ENCODE measurements around the gene PCDHGA6. TPM values are rescaled to one million over a fixed set of nuclear protein-coding genes. Genes with fewer than 3 reads are reported as not detected.
"Not testable (repeated sequence)": the region's sequence is repeated elsewhere in the genome, so short reads cannot be mapped to it uniquely, and the experiment has no call there.

PCDHGA6 gene
- 0.20 and 1.2 TPM in 2 replicates for total RNA-seq (2014; rRNA removed; shearing (Covaris generic))
- polyA plus RNA-seq (2015; cell fraction: cytosol; rRNA removed), result 0.24 and 0.47 TPM in 2 replicates
- polyA plus RNA-seq (2015; cell fraction: nucleus; rRNA removed), result 4.1 and 4.2 TPM in 2 replicates

DNA sequence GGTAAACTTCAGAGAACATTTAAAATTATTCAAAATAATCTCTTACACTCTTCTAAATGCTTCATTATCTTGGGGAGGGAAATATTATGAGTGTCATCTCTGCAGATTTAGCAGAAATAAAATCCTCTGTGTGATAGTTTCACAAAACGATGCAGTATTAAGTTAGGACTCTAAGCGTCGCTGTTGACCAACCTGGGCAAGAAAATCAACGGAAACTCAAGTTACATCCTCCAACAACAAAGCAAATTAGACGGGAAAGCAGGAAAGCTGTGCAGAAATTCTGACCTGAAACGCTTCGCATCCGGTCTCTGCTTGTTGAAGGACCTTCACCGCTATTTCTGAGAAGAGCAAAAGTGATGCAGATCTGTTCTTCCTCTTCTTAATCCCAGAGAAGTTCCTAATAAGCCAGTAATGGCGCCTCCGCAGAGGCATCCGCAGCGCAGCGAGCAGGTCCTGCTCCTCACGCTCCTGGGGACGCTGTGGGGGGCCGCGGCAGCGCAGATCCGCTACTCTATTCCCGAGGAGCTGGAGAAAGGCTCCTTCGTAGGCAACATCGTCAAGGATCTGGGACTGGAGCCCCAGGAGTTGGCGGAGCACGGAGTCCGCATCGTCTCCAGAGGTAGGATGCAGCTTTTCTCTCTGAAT is at the start of gene PCDHGA6:
TSS of gene PCDHGA6 (plus strand) at position 219 of the 645 bp plus-strand sequence. CDS start at position 412, 193 bp downstream.
- peak; percentile 24 for DNase-seq (ENCODE audit: low read depth)

DNA sequence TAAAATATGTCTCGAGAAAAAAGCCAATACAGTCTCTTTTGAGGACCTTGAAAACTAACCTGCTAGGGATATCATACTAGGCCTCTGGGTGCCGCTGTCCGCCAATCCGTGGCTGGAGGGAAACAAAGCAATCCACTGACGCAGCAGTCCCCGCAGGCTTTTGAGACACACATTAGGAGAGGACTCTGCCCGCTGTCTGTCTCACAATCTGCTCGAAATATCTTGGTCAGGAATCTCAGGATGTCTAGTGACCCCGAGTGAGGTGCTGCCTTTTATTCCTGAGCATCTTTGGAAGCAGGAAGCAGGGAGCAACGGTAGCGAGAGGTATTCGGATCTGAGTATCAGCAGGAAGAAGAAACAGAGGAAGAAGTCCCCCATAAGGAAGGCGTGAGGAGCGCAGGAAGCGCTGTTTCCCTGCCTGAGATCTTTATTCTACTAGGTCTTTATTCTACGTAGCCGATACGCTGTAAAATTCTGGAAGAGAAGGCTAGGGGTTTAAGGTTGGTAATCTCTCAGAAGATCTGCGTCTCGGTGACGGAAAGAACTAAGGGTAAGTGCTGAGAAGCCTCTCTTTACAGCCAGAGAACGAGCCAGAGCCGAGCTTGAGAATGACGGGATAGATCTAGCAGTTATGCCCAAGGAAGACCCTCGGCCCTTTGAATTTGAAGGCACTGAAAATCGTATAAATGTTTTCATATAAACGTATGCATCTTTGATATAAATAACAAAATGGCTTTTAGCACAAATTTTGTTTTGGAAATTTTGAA is 47.4 kb upstream of the PCDHGA6 start:
- peak; percentile 40 for DNase-seq (ENCODE audit: low read depth)

DNA sequence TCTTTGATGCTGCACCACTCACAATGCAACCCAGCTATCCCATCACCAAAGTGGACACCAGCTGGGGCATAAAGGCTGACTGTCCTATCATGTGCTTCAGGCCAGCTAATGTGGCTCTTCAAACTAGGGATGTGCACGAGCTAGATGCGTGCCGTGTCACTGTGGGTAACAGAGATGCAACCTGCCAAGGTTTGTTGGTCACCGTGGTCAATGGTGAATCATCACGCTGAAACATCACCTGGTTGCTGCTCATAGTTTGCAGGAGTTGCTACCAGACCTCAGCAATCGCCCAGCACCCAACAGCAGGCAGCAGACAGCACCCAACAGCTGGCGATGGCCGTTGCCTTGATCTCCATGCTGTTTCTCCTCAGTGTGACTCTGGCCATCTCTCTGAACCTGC is 45.5 kb upstream of the PCDHGA6 start:
- DNase-seq (ENCODE audit: low read depth), result no peak

DNA sequence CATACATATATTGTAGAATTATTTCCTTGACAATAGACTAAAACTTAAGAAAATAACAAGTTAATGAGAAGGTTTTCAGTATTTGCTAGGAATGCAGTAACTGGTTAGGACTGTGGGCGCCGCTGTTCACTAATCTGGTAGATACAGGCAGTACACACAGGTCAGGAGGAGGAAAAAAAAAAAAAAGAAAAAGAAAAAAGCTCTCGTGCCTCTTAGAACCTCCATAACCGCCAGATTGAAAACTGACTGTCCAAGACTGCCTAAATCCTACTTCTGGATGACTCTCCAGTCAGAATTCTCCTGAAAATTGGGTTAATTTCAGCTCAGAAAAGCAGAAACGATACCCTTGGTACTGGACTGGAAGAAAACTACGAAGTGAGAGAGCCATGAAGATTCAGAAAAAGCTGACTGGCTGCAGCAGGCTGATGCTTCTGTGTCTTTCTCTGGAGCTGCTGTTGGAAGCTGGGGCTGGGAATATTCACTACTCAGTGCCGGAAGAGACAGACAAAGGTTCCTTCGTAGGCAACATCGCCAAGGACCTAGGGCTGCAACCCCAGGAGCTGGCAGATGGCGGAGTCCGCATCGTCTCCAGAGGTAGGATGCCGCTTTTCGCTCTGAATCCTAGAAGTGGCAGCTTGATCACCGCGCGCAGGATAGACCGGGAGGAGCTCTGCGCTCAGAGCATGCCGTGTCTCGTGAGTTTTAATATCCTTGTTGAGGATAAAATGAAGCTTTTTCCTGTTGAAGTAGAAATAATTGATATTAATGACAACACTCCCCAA is 43.2 kb upstream of the PCDHGA6 start, which contains the start of gene PCDHGA1:
TSS of gene PCDHGA1 (plus strand) at position 216 of the 782 bp plus-strand sequence.
- DNase-seq (ENCODE audit: low read depth), result peak; percentile 45

DNA sequence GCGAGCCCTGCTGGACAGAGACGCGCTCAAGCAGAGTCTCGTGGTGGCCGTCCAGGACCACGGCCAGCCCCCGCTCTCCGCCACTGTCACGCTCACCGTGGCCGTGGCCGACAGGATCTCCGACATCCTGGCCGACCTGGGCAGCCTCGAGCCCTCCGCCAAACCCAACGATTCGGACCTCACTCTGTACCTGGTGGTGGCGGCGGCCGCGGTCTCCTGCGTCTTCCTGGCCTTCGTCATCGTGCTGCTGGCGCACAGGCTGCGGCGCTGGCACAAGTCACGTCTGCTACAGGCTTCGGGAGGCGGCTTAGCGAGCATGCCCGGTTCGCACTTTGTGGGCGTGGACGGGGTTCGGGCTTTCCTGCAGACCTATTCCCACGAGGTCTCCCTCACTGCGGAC is 41.1 kb upstream of the PCDHGA6 start:
- DNase-seq (ENCODE audit: low read depth), result not testable (repeated sequence)

DNA sequence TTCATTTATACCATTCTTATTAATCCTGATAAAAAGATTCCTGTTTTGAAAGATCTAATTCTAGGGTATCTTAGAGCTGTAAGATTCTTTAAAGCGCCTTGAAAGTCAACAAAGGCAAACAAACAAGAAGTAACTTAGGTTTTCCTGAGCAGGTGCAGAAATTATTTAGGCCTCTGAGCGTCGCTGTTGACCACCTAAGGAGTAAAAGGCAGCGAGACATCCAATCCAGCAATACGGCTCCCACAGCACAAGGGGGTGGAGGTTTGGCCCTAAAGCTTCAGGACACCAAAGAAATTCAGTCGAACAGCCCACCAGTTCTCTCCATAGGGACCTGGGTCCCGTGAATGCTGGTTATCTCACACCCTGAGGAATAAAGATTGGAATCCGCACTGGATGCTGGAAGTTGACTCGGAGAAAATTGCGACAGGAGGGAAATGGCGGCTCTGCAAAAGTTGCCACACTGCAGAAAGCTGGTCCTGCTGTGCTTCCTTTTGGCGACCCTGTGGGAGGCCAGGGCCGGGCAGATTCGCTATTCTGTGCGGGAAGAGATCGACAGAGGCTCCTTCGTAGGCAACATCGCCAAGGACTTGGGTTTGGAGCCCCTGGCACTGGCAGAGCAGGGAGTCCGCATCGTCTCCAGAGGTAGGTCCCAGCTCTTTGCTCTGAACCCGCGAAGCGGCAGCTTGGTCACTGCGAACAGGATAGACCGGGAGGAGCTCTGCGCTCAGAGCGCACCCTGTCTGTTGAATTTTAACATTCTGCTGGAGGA is 35.0 kb upstream of the PCDHGA6 start, which contains the start of gene PCDHGA2:
TSS of gene PCDHGA2 (plus strand) at position 223 of the 769 bp plus-strand sequence.
- peak; percentile 36 for DNase-seq (ENCODE audit: low read depth)

DNA sequence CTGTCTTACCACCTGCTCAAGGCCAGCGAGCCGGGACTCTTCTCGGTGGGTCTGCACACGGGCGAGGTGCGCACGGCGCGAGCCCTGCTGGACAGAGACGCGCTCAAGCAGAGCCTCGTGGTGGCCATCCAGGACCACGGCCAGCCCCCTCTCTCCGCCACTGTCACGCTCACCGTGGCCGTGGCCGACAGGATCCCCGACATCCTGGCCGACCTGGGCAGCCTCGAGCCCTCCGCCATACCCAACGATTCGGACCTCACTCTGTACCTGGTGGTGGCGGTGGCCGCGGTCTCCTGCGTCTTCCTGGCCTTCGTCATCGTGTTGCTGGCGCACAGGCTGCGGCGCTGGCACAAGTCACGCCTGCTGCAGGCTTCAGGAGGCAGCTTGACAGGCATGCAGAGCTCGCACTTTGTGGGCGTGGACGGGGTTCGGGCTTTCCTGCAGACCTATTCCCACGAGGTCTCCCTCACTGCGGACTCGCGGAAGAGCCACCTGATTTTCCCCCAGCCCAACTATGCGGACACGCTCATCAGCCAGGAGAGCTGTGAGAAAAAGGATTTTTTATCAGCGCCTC is 32.8 kb upstream of the PCDHGA6 start:
- DNase-seq (ENCODE audit: low read depth), result not testable (repeated sequence)

DNA sequence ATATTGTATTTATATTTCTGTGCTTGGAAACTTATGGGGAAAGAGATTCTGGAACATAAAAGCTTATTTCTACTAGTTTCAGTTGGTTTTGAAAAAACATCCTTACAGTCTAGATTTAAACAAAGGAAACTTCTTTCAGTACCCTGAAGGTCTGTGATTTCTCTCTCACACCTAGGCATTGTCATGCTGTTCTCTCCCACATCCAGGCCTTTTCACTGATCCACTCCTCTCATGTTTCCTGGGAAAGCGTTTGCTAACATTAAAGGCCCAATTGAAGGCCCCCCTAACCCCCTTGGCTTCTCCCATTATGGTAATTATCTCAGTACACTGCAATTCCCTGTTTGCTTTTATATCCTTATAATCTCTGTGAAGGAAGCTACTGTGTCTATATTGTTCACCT is 30.9 kb upstream of the PCDHGA6 start:
- DNase-seq (ENCODE audit: low read depth), result no peak

DNA sequence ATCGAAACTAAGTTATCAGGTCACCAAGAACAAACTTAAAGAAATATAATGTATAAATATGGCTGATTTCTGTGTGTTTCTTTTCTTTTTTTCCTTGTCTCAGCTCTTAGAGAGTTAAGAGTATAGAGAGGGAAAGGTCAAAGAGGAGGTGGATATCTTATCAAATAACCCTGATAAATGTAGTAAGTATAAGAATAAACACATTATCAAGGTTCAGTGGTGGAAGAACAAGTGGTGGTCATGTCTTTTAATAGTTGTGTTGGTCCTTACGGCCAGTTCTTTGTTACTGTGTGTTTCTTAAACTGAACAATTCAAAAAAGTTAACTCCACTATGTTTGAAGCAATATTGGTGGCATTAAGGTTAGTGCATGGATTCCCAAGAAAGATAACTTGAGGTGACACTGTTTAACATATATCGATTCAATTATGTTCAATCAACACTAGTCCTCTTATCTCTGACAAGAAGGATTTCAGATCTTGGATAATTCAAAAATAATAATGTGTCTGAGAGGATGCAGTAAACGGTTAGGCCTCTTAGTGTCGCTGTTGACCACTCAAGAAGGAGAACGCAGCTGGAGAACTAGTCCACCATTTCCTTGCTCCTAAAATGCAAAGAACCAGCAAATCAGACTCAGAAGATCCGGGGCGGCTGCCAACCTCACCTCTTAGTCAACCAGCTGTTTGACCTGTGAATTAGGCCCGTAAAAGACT is 30.3 kb upstream of the PCDHGA6 start, which contains the start of gene PCDHGA3:
TSS of gene PCDHGA3 (plus strand) at position 588 of the 711 bp plus-strand sequence. CDS start 205 bp downstream, outside the sequence.
- peak; percentile 34 for DNase-seq (ENCODE audit: low read depth)

DNA sequence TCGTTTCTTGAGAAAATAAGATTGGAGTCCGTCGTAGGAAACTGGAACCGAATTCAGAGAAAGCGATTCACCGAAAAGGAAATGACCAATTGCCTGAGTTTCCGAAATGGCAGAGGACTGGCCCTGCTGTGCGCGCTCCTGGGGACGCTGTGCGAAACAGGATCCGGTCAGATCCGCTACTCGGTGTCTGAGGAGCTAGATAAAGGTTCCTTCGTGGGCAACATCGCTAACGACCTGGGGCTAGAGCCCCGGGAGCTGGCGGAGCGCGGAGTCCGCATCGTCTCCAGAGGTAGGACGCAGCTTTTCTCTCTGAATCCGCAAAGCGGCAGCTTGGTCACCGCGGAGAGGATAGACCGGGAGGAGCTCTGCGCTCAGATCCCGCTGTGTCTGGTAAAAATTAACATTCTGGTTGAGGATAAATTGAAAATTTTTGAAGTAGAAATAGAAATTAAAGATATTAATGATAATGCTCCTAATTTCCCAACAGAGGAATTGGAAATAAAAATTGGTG is 29.7 kb upstream of the PCDHGA6 start:
- no peak for DNase-seq (ENCODE audit: low read depth)

DNA sequence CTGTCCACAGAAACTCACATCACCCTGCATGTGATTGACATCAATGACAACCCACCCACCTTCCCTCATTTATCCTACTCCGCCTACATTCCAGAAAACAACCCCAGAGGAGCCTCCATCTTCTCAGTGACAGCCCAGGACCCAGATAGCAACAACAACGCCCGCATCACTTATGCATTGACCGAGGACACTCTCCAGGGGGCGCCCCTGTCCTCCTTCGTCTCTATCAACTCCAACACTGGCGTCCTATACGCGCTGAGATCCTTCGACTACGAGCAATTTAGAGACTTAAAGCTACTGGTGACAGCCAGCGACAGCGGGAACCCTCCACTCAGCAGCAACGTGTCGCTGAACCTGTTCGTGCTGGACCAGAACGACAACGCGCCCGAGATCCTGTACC is 28.4 kb upstream of the PCDHGA6 start:
- no peak for DNase-seq (ENCODE audit: low read depth)

DNA sequence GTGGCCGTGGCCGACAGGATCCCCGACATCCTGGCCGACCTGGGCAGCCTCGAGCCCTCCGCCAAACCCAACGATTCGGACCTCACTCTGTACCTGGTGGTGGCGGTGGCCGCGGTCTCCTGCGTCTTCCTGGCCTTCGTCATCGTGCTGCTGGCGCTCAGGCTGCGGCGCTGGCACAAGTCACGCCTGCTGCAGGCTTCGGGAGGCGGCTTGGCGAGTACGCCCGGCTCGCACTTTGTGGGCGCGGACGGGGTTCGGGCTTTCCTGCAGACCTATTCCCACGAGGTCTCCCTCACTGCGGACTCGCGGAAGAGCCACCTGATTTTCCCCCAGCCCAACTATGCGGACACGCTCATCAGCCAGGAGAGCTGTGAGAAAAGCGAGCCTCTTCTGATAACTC is 27.7 kb upstream of the PCDHGA6 start:
- not testable (repeated sequence) for DNase-seq (ENCODE audit: low read depth)

DNA sequence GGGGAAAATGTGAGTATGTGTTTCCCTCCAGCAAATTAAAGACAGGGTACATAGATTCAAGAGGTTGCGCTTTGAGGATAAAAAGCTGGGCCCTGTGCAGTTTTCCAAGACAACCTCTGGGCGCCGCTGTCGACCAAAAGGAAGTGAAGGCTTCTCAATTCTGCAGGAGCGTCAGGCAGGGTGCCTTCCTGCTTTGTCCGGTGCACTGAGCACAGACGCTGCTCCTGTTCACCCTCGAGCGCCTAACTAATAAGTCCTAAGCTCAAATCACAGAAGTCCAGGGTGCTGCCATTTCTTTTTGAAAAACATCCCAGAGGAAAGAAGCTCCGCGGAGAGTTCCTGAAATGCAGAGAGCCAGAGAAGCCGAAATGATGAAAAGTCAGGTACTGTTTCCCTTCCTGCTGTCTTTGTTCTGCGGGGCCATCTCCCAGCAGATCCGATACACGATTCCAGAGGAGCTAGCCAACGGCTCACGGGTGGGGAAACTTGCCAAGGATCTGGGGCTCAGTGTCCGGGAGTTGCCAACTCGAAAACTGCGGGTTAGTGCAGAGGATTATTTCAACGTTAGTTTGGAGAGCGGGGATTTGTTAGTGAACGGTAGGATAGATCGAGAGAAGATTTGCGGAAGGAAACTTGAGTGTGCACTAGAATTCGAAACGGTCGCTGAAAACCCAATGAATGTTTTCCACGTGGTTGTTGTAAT is 23.6 kb upstream of the PCDHGA6 start, which contains the start of gene PCDHGB1:
TSS of gene PCDHGB1 (plus strand) at position 183 of the 703 bp plus-strand sequence. CDS start at position 345, 162 bp downstream.
- peak; percentile 32 for DNase-seq (ENCODE audit: low read depth)

DNA sequence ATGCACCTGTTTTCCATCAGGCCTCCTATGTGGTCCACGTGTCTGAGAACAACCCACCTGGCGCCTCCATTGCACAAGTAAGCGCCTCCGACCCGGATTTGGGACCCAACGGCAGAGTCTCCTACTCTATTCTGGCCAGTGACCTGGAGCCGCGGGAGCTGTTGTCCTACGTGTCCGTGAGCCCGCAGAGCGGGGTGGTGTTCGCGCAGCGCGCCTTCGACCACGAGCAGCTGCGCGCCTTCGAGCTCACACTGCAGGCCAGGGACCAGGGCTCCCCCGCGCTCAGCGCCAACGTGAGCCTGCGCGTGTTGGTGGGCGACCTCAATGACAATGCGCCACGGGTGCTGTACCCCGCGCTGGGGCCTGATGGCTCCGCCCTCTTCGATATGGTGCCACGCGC is 22.1 kb upstream of the PCDHGA6 start:
- no peak for DNase-seq (ENCODE audit: low read depth)

DNA sequence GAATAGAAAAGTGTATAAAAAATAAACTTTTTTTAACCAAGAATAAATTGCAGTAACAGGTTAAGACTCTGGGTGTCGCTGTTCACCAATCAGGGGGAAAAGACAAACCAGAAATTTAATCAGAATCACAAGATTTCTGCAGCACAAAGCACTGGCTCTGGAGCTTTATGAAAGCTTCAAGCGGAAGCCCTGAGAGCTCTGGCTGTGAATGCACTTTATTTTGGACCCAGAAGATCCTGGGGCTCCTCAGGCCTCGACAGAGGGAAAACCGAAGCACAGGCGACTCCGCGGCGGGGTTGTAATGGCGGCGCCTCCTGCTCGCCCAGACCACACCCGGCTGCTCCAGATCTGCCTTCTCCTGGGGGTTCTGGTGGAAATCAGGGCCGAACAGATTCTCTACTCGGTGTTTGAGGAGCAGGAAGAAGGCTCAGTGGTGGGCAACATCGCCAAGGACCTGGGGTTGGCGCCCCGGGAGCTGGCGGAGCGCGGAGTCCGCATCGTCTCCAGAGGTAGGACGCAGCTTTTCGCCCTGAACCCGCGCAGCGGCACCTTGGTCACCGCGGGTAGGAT is 18.7 kb upstream of the PCDHGA6 start, which contains the start of gene PCDHGA4:
TSS of gene PCDHGA4 (plus strand) at position 122 of the 570 bp plus-strand sequence. CDS start at position 209, 87 bp downstream.
- DNase-seq (ENCODE audit: low read depth), result no peak

DNA sequence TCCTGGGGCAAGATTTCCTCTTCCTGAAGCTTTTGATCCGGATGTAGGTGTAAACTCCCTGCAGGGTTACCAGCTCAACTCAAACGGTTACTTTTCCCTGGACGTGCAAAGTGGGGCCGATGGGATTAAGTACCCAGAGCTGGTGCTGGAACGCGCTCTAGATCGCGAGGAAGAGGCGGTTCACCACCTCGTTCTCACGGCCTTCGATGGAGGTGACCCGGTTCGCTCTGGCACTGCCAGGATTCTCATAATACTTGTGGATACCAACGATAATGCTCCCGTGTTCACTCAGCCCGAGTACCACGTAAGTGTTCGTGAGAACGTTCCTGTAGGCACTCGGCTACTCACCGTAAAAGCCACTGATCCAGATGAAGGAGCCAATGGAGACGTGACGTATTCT is 18.1 kb upstream of the PCDHGA6 start:
- no peak for DNase-seq (ENCODE audit: low read depth)

DNA sequence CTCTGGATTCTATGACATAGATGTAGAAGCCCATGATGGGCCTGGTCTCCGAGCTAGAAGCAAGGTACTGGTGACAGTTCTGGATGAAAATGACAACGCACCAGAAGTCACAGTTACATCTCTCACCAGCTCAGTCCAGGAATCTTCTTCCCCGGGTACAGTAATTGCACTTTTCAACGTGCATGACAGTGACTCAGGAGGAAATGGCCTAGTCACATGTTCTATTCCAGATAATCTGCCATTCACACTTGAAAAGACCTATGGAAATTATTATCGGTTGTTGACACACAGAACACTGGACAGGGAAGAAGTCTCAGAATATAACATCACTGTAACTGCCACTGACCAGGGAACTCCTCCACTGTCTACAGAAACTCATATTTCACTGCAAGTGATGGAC is 17.6 kb upstream of the PCDHGA6 start:
- DNase-seq (ENCODE audit: low read depth), result no peak

DNA sequence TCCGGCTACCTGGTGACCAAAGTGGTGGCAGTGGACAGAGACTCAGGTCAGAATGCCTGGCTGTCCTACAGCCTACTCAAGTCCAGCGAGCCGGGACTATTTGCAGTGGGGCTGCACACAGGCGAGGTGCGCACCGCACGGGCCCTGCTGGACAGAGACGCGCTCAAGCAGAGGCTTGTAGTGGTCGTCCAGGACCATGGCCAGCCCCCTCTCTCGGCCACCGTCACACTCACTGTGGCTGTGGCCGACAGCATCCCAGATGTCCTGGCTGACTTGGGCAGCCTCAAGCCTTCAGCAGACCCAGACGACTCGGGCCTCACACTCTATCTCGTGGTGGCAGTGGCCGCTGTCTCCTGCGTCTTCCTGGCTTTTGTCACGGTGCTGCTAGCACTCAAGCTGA is 16.7 kb upstream of the PCDHGA6 start:
- no peak for DNase-seq (ENCODE audit: low read depth)
